ENCODE measurements around the gene NOTO.
"Not testable (repeated sequence)": the region's sequence is repeated elsewhere in the genome, so short reads cannot be mapped to it uniquely, and the experiment has no call there.

NOTO gene

GRCh38 chr2:73176881-73177644 lies 25.3 kb upstream of the NOTO start:
- peak; percentile 100 for TF ChIP-seq CTCF (IDR thresholded peaks at IDR 0.05; ENCODE audit: extremely low read depth, insufficient read depth, missing control alignments)
- in situ Hi-C loops (cut with MboI; ENCODE audit: low pct_unique_long_range_greater_than_20kb, low sequenced_read_pairs, unreplicated experiment): no loop called here
- peak; percentile 96 for DNase-seq (ENCODE audit: low spot score)

- peak; percentile 21 for DNase-seq (ENCODE audit: low spot score)
- TF ChIP-seq CTCF (IDR thresholded peaks at IDR 0.05; ENCODE audit: extremely low read depth, insufficient read depth, missing control alignments): peak; percentile 20
- in situ Hi-C loops (cut with MboI; ENCODE audit: low pct_unique_long_range_greater_than_20kb, low sequenced_read_pairs, unreplicated experiment): no loop called here
Measured at GRCh38 chr2:73177645-73178255, 24.6 kb upstream of the NOTO start.

DNA sequence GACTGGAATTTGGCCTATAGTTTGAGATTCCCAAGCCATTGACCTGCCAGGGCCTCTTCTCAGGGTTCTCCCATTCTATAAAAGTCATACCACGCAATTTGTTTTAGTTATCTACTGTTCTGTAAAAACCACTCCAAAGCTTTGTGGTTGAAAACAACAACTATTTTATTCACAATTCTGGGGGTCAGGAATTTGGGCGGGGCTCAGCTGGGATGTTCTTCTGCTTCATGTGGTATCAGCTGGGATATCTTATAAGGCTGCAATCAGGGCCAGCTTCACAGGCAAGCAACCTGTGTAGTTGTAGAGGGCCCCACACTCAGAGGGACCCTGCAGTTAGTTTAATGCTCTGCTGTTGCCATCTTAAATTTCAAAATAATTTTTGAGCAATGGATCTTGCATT lies 16.4 kb upstream of the NOTO start:
- no peak for TF ChIP-seq CTCF (IDR thresholded peaks at IDR 0.05; ENCODE audit: extremely low read depth, insufficient read depth, missing control alignments)
- in situ Hi-C loops (cut with MboI; ENCODE audit: low pct_unique_long_range_greater_than_20kb, low sequenced_read_pairs, unreplicated experiment): no loop called here
- DNase-seq (ENCODE audit: low spot score): no peak

- in situ Hi-C loops (cut with MboI; ENCODE audit: low pct_unique_long_range_greater_than_20kb, low sequenced_read_pairs, unreplicated experiment): no loop called here
- no peak for TF ChIP-seq CTCF (IDR thresholded peaks at IDR 0.05; ENCODE audit: extremely low read depth, insufficient read depth, missing control alignments)
- no peak for DNase-seq (ENCODE audit: low spot score)
Measured at GRCh38 chr2:73187549-73187948, 14.8 kb upstream of the NOTO start.

GRCh38 chr2:73197579-73197978 lies 4.8 kb upstream of the NOTO start:
- no peak for DNase-seq (ENCODE audit: low spot score)
- in situ Hi-C loops (cut with MboI; ENCODE audit: low pct_unique_long_range_greater_than_20kb, low sequenced_read_pairs, unreplicated experiment): no loop called here
- TF ChIP-seq CTCF (IDR thresholded peaks at IDR 0.05; ENCODE audit: extremely low read depth, insufficient read depth, missing control alignments): no peak

DNA sequence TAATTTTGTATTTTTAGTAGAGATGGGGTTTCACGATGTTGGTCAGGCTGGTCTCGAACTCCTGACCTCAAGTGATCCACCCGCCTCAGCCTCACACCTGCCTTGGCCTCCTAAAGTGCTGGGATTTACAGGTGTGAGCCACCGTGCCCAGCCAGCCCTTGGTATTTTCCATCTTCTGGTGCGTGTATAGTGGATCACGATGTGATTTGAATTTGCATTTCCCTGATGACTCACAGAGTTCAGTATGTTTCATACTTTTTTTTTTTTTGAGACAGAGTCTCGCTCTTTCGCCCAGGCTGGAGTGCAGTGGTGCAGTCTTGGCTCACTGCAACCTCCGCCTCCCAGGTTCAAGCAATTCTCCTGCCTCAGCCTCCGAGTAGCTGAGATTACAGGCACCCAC lies 2.1 kb upstream of the NOTO start:
- in situ Hi-C loops (cut with MboI; ENCODE audit: low pct_unique_long_range_greater_than_20kb, low sequenced_read_pairs, unreplicated experiment); DNase-seq (ENCODE audit: low spot score): not testable (repeated sequence)

DNA sequence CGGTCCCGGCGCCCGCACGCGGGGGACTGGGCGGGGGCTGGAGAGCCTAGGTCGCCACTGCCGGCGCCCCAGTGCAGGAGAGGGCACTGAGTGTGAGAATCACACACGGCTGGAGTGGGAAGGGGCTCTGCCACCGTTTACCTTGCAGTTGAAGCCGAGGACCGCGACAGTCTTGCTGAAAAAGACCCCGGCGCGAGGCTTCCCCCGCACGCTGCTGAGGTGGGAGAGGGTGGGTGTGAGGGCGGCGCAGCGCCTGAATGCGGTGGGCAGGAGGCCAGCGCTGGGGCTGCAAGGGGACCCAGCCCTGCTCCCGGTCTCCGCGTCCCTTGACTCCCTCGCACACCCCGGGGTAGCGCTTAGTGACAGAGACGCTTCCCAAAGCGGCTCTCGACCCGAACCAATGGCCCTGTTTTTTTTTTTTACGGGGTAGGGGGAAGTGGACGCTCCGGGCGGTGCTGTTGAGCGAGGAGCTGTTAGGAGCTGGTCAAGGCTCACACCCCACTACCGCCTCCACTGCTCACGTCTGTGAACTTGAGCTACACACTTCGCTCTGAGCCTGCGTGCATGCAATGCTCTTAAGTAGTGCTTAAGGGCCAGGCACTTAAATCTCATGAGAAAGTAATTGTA lies 794 bp downstream of the NOTO start:
- TF ChIP-seq CTCF (IDR thresholded peaks at IDR 0.05; ENCODE audit: extremely low read depth, insufficient read depth, missing control alignments): no peak
- no peak for DNase-seq (ENCODE audit: low spot score)
- in situ Hi-C loops (cut with MboI; ENCODE audit: low pct_unique_long_range_greater_than_20kb, low sequenced_read_pairs, unreplicated experiment): no loop called here

Data from GM13977 (cell line).